Right forelimb (tissue), 1 donor: Measurements from ENCODE around the gene FMN1.

ENCODE experiments used
- DNase-seq: peaks from one replicate; pipeline ENCODE4 v3.0.0-alpha.2; 2018

The FMN1 gene

DNA sequence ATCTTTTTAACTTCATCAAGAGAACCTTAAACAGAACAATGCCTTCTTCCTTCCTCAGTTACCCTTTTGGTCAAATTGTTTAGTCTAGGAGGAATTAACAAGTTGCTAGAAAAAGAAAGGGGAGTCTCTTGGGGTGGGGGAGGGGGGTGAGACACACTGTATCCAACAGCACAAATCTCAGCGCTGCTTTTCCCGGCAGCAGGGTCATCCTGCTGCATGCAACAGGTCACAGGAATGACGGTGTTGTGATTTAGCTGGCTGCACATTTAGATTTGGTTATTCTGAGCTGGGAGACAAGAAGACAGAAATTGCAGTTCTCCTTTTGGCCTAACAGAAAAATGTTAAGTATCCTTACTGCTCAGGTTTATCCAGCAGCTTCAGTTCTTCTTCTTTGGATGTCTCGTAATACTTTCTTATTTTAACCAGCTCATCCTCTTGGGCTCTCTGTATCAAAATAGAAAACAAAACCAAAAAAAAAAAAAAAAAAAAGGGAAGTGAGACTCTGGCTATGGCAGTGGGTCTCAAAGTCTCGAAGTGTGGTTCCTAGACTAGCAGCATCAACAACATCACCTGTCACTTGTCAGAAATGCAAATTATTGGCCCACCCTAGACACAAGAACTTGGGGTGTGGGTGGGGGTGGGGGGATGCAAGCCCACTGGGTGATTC, 286.2 kb downstream of the FMN1 start:
- DNase-seq: no peak

DNA sequence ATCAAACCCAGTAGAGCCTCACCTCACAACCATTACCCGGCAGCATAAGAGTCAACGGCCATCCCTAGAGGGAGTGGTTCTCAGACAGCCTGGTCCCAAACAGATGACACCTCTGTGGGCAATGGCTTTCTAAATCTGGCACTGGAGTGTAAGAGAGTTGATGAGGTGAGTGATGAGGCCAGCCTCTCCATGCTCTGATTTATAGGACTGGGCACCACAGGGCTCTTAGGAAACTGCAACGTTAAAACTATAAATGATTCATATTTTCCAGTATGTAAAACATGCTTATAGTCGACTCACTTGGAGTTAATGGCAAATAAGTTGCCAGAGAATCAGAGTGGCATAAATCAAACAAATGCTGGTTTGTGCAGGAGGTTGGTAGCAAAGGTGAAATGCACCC, 289.0 kb downstream of the FMN1 start:
- no peak for DNase-seq

DNA sequence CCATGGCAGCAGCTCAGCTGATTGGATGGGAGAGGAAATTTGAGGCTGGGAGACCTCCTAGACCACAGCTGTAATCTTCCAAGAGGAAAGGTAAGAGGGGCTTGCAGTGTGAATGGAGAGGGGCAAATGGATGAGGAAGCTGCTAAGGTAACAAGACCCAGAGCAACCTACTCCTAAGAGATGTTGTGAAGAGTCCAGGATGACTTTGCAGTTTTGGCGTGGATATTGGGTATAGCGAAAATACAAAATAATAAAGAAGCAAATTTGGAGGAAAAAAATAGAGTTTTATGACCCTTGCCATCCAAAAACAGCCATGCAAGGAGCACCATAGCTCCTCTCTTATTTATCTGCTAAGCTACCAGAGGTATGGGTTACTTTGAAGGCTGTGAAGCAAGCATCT, 290.1 kb downstream of the FMN1 start:
- DNase-seq: no peak

- DNase-seq: no peak
These were observed 290.8 kb downstream of the FMN1 start for GRCh38 chr15:32903591-32904290.

- no peak for DNase-seq
These were observed 292.5 kb downstream of the FMN1 start for GRCh38 chr15:32901995-32902394.

GRCh38 chr15:32901192-32901591, 293.3 kb downstream of the FMN1 start:
- no peak for DNase-seq

GRCh38 chr15:32899126-32899596, 295.4 kb downstream of the FMN1 start:
- DNase-seq: no peak

- DNase-seq: no peak
These were observed 296.1 kb downstream of the FMN1 start for GRCh38 chr15:32898414-32898813.

- no peak for DNase-seq
These were observed 301.1 kb downstream of the FMN1 start for GRCh38 chr15:32893421-32893820.

DNA sequence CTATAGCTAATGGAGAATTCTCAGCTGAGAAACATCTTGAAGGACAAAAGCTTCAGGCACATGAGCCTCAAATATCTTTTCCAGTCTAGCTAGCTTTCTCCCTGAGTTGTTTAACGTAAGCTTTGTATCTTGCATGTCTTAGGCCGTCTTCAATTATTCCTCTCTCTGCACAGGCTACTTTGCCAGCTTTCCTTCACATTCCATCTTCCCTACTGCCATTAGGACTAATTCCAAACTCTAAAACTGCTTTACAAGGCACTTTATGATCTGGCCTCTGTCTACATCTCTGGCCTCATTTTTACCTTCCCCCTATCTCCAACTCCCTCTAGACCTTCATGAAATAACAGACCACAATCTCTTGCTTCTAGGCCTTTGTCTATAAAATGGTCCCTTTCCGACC, 305.3 kb downstream of the FMN1 start:
- DNase-seq: no peak

GRCh38 chr15:32888221-32888761, 306.2 kb downstream of the FMN1 start:
- DNase-seq: no peak

- DNase-seq: no peak
These were observed 307.4 kb downstream of the FMN1 start for GRCh38 chr15:32887090-32887489.

DNA sequence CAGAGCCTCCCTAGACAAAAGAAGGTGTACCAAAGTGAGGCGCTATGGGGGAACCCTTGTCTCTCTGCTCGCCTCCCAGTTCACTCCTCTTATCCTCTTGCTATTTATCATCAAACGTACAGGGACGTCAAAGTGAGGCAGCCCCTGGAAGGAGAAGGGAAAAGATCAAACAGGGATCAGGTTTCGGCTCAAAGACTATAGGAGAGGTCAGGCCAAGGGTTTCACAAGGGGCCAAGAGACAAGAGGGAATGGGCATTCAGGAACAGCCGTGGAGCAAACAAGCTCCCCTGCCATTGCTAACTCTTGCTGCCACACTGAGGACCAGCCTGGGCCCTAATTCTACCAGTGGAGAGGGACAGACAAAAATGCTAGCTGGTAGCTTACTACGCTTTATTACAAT, 308.1 kb downstream of the FMN1 start:
- no peak for DNase-seq

GRCh38 chr15:32885713-32886112, 308.8 kb downstream of the FMN1 start:
- DNase-seq: no peak

- no peak for DNase-seq
These were observed 310.4 kb downstream of the FMN1 start for GRCh38 chr15:32884146-32884545.

DNA sequence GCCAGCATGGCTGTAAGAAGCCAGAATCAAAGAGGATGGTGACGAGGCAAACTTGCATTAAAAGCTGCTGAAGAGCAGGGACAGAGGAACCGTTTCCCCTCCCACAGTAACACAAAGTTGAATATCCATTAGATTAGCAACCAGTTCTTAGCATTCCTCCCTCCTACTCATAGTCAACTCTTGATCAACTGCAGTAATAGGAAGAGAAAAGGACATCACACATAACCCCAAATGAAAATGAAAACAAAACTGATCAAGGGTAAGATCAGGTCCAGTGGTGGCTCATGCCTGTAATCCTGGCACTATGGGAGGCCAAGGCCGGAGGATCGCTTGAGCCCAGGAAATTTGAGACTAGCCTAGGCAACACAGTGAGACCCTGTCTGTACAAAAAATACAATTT, 311.6 kb downstream of the FMN1 start:
- DNase-seq: no peak

- DNase-seq: no peak
These were observed 313.0 kb downstream of the FMN1 start for GRCh38 chr15:32881528-32881927.

- no peak for DNase-seq
These were observed 313.9 kb downstream of the FMN1 start for GRCh38 chr15:32880642-32881041.

GRCh38 chr15:32879980-32880379, 314.5 kb downstream of the FMN1 start:
- no peak for DNase-seq

DNA sequence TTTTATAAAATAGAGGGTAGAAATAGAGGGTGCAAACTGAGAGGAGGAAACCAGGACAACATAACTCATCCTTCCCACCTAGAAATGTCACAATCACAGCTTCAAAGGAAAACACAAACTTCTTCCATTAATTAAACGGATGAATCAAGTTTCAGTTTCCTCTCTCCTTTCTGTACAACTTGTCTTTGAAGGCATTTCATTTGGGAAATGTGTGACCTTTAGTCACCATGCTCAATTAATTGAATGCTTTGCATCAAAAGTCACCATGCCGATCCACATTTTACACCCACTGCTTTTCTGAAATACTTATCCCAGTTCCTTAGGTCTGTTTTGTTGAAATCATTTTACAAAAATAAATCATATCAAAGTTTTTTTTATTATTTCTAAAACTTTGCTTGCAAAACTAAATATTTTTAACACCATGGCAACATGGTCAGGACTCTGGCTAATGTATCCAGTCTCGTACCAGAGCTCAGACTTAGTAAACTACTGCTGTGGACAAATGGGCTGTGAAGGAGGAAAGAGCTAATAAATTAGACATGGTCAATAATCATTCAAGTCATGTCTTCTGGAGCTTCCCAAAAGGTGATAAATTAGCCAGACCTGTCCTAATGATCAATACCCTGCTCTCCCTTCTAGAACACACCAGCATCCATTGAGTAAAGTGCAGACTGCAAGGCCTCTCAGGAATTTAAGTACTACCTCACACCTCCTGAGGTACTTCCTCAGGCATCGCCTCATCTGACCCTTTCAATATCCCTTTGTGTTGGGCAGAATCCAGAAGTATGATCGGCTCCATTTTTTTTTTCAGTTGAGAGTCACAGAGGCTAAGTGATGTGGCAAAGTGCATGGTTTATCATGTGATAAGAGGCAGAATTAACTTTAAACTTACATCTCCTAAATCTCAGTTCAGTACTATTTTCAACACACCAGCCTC, 315.4 kb downstream of the FMN1 start:
- no peak for DNase-seq

- no peak for DNase-seq
These were observed 316.2 kb downstream of the FMN1 start for GRCh38 chr15:32878342-32878741.

- DNase-seq: no peak
These were observed 317.1 kb downstream of the FMN1 start for GRCh38 chr15:32877252-32878019.
